ENCODE measurements around the gene ARHGEF5. TPM values are rescaled to one million over a fixed set of nuclear protein-coding genes. Genes with fewer than 3 reads are reported as not detected.

The ARHGEF5 gene
- total and polyA plus RNA-seq, 2 of the 4 experiments (the other 2 are of a cell fraction) = under 0.01 to 0.19 TPM

DNA sequence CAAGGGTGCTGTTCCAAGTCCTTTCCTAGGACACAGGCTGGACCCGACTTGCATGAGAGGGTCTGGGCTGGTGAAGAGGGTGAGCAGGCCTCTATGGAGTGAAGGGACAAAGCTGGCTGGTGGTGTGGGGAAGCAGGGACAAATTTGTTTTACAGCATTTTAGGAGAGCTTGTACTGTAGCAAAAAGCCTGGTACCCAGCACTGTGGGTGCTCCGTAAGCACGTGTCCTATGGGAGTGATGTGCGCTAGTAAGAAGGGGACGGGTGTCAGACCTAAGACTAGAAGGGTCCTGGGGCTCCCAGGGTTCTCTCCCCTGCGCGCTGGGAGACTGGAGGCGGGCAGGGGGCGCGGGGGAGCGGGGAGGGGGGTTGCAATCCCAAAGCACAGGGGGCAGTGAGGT lies 47.9 kb downstream of the ARHGEF5 start:
- ATAC-seq (ENCODE audit: low read depth) (no peak), DNase-seq (no peak)
- in situ Hi-C loops (cut with MboI; ENCODE audit: low sequenced_read_pairs) (no loop called here), intact Hi-C loops (cut with micrococcal nuclease) (no loop called here), dilution Hi-C loops (cut with HindIII; ENCODE audit: low sequenced_read_pairs, unreplicated experiment) (no loop called here)
- Histone ChIP-seq H2BK15ac (ENCODE audit: low read depth, low read length) (no peak overlapping the region), H3K9ac (ENCODE audit: low read depth, low read length) (no peak overlapping the region), H3K36me3 (ENCODE audit: control insufficient read depth, insufficient read depth, low read length) (no peaks in the 10 kb centered on the region), H4K5ac (ENCODE audit: low read depth, low read length) (no peak overlapping the region), H2AK9ac (replicated peaks; ENCODE audit: low read depth, low read length, poor library complexity) (no peak overlapping the region), H3K23ac (ENCODE audit: low read depth, low read length) (no peak overlapping the region), H3K4me1 (ENCODE audit: control insufficient read depth, insufficient read depth, low read length) (no peaks in the 10 kb centered on the region), H4K8ac (ENCODE audit: low read depth in 2 of 2, low read length in 2 of 2) (no peak overlapping the region), H4K20me1 (ENCODE audit: insufficient read depth, low read length) (no peaks in the 10 kb centered on the region), H2BK120ac (ENCODE audit: low read depth, low read length) (no peak overlapping the region), H3K56ac (ENCODE audit: extremely low read depth, insufficient read depth, low read length) (no peak overlapping the region), H2AFZ (replicated peaks; ENCODE audit: low read length, poor library complexity) (no peak overlapping the region), H3K4me2 (ENCODE audit: low read depth, low read length) (no peak overlapping the region), H3K9me1 (ENCODE audit: insufficient read depth, low read length) (no peaks in the 10 kb centered on the region), H3K18ac (ENCODE audit: low read depth, low read length) (no peak overlapping the region), H2BK5ac (ENCODE audit: low read depth, low read length, poor library complexity, severe bottlenecking) (no peak overlapping the region), H3K27ac (ENCODE audit: insufficient read depth, low read length) (no peak overlapping the region), H3K4ac (ENCODE audit: low read depth, low read length) (no peak overlapping the region), H3K79me1 (ENCODE audit: low read depth in 1 of 2, low read length in 2 of 2) (no peaks in the 10 kb centered on the region), H2BK20ac (ENCODE audit: low read depth, low read length) (no peak overlapping the region), H3K14ac (replicated peaks; ENCODE audit: low read depth, low read length) (no peak overlapping the region), H3K9me3 (ENCODE audit: control insufficient read depth, insufficient read depth, low read length) (peaks cover 21% of the 10 kb centered on the region; the same call in 1 of the 2 replicates), H3K4me3 (ENCODE audit: insufficient read depth, low read depth, low read length) (no peak overlapping the region), H3K27me3 (ENCODE audit: control insufficient read depth, insufficient read depth, low read length) (no peaks in the 10 kb centered on the region), H2AK5ac (ENCODE audit: low read depth, low read length) (no peak overlapping the region), H4K91ac (ENCODE audit: insufficient read depth, low read depth, low read length) (no peak overlapping the region)
- no peak for TF ChIP-seq RFX5 (IDR thresholded peaks at IDR 0.05; ENCODE audit: low read depth, low read length)
- TF ChIP-seq RCOR1 (IDR thresholded peaks at IDR 0.05; ENCODE audit: insufficient replicate concordance, low read length) = no peak
- TF ChIP-seq, protein P1, sequence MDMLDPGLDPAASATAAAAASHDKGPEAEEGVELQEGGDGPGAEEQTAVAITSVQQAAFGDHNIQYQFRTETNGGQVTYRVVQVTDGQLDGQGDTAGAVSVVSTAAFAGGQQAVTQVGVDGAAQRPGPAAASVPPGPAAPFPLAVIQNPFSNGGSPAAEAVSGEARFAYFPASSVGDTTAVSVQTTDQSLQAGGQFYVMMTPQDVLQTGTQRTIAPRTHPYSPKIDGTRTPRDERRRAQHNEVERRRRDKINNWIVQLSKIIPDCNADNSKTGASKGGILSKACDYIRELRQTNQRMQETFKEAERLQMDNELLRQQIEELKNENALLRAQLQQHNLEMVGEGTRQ (IDR thresholded peaks at IDR 0.05; ENCODE audit: low read depth, low read length) = no peak
- TF ChIP-seq RAD21 (IDR thresholded peaks at IDR 0.05; ENCODE audit: low read length) = no peak
- TF ChIP-seq MAFK (IDR thresholded peaks at IDR 0.05; ENCODE audit: low read depth, low read length) = no peak
- BruUV-seq (replicated peaks) = no TSS peak
- CTCF ChIA-PET = no interaction called here
- WGBS, 2 experiments (ENCODE audit: extremely low coverage in 2 of 2, insufficient read length in 1 of 2) = 100% methylated on average over 1 of the region's 11 CpGs; no CpG with 5 or more reads in 1 of the 2 experiments
- POLR2A ChIA-PET (ENCODE audit: unreplicated experiment) = no interaction called here

All from IMR-90 (cell line).